ENCODE results near the gene BANF2.
A peak's percentile ranks its signal among the peaks of the same experiment; 100 is the strongest.

The BANF2 gene

GRCh38 chr20:17747431-17747846, 47.7 kb downstream of the BANF2 start:
- Histone ChIP-seq H3K9me3 (ENCODE audit: control insufficient read depth, low read length) (no peaks in the 10 kb centered on the region), H3K27me3 (replicated peaks; ENCODE audit: control insufficient read depth, insufficient read depth, low read length) (no peaks in the 10 kb centered on the region), H3K36me3 (ENCODE audit: control insufficient read depth, insufficient read depth, low read length, severe bottlenecking) (no peaks in the 10 kb centered on the region), H3K4me1 (ENCODE audit: control insufficient read depth, insufficient read depth, low read length) (peaks cover 25% of the 10 kb centered on the region), H3K4me3 (ENCODE audit: low read length) (peak overlapping the region; percentile 27), H3K9ac (ENCODE audit: low read length) (no peak overlapping the region)
- DNase-seq (ENCODE audit: low read depth) = peak; percentile 84

- Histone ChIP-seq H3K9ac (ENCODE audit: low read length) (no peak overlapping the region), H3K4me1 (ENCODE audit: control insufficient read depth, insufficient read depth, low read length) (peaks cover 25% of the 10 kb centered on the region), H3K9me3 (ENCODE audit: control insufficient read depth, low read length) (no peaks in the 10 kb centered on the region), H3K36me3 (ENCODE audit: control insufficient read depth, insufficient read depth, low read length, severe bottlenecking) (no peaks in the 10 kb centered on the region), H3K27me3 (replicated peaks; ENCODE audit: control insufficient read depth, insufficient read depth, low read length) (peaks cover 7% of the 10 kb centered on the region), H3K4me3 (ENCODE audit: low read length) (no peak overlapping the region)
- no peak for DNase-seq (ENCODE audit: low read depth)
Measured at GRCh38 chr20:17748279-17748678, 48.5 kb downstream of the BANF2 start.

GRCh38 chr20:17749626-17749977, 49.8 kb downstream of the BANF2 start:
- peaks cover 17% of the 10 kb centered on the region for H3K27me3 ChIP-seq (replicated peaks; ENCODE audit: control insufficient read depth, insufficient read depth, low read length)

GRCh38 chr20:17749978-17750721, 50.4 kb downstream of the BANF2 start:
- DNase-seq (ENCODE audit: low read depth) = no peak
- Histone ChIP-seq H3K9me3 (ENCODE audit: control insufficient read depth, low read length) (peaks cover 5% of the 10 kb centered on the region), H3K9ac (ENCODE audit: low read length) (no peak overlapping the region), H3K4me3 (ENCODE audit: low read length) (no peak overlapping the region), H3K27me3 (replicated peaks; ENCODE audit: control insufficient read depth, insufficient read depth, low read length) (peaks cover 21% of the 10 kb centered on the region), H3K4me1 (ENCODE audit: control insufficient read depth, insufficient read depth, low read length) (peaks cover 25% of the 10 kb centered on the region), H3K36me3 (ENCODE audit: control insufficient read depth, insufficient read depth, low read length, severe bottlenecking) (no peaks in the 10 kb centered on the region)

More at GRCh38 chr20:17749626-17749977, 49.8 kb downstream of the BANF2 start:
- peaks cover 5% of the 10 kb centered on the region for H3K9me3 ChIP-seq (ENCODE audit: control insufficient read depth, low read length)
- no peaks in the 10 kb centered on the region for H3K36me3 ChIP-seq (ENCODE audit: control insufficient read depth, insufficient read depth, low read length, severe bottlenecking)
- H3K9ac ChIP-seq (ENCODE audit: low read length) = no peak overlapping the region
- peaks cover 25% of the 10 kb centered on the region for H3K4me1 ChIP-seq (ENCODE audit: control insufficient read depth, insufficient read depth, low read length)
- no peak overlapping the region for H3K4me3 ChIP-seq (ENCODE audit: low read length)
- DNase-seq (ENCODE audit: low read depth) = no peak

- DNase-seq (ENCODE audit: low read depth) = no peak
- Histone ChIP-seq H3K4me3 (ENCODE audit: low read length) (no peak overlapping the region), H3K9ac (ENCODE audit: low read length) (no peak overlapping the region), H3K4me1 (ENCODE audit: control insufficient read depth, insufficient read depth, low read length) (peaks cover 25% of the 10 kb centered on the region), H3K9me3 (ENCODE audit: control insufficient read depth, low read length) (peaks cover 5% of the 10 kb centered on the region), H3K36me3 (ENCODE audit: control insufficient read depth, insufficient read depth, low read length, severe bottlenecking) (no peaks in the 10 kb centered on the region), H3K27me3 (replicated peaks; ENCODE audit: control insufficient read depth, insufficient read depth, low read length) (peaks cover 26% of the 10 kb centered on the region)
Measured at GRCh38 chr20:17750722-17751045, 50.9 kb downstream of the BANF2 start.

GRCh38 chr20:17751640-17752039, 51.9 kb downstream of the BANF2 start:
- H3K9ac ChIP-seq (ENCODE audit: low read length) = no peak overlapping the region
- no peaks in the 10 kb centered on the region for H3K36me3 ChIP-seq (ENCODE audit: control insufficient read depth, insufficient read depth, low read length, severe bottlenecking)
- H3K4me1 ChIP-seq (ENCODE audit: control insufficient read depth, insufficient read depth, low read length) = peaks cover 25% of the 10 kb centered on the region
- H3K27me3 ChIP-seq (replicated peaks; ENCODE audit: control insufficient read depth, insufficient read depth, low read length) = peaks cover 36% of the 10 kb centered on the region
- H3K9me3 ChIP-seq (ENCODE audit: control insufficient read depth, low read length) = peaks cover 5% of the 10 kb centered on the region
- H3K4me3 ChIP-seq (ENCODE audit: low read length) = no peak overlapping the region
- DNase-seq (ENCODE audit: low read depth) = no peak

- Histone ChIP-seq H3K36me3 (ENCODE audit: control insufficient read depth, insufficient read depth, low read length, severe bottlenecking) (no peaks in the 10 kb centered on the region), H3K27me3 (replicated peaks; ENCODE audit: control insufficient read depth, insufficient read depth, low read length) (peaks cover 39% of the 10 kb centered on the region), H3K4me3 (ENCODE audit: low read length) (no peak overlapping the region), H3K9ac (ENCODE audit: low read length) (no peak overlapping the region), H3K4me1 (ENCODE audit: control insufficient read depth, insufficient read depth, low read length) (peaks cover 18% of the 10 kb centered on the region), H3K9me3 (ENCODE audit: control insufficient read depth, low read length) (peaks cover 5% of the 10 kb centered on the region)
- DNase-seq (ENCODE audit: low read depth) = no peak
Measured at GRCh38 chr20:17752459-17752858, 52.7 kb downstream of the BANF2 start.

- Histone ChIP-seq H3K27me3 (replicated peaks; ENCODE audit: control insufficient read depth, insufficient read depth, low read length) (peaks cover 39% of the 10 kb centered on the region), H3K9ac (ENCODE audit: low read length) (no peak overlapping the region), H3K4me3 (ENCODE audit: low read length) (no peak overlapping the region), H3K9me3 (ENCODE audit: control insufficient read depth, low read length) (peaks cover 12% of the 10 kb centered on the region), H3K36me3 (ENCODE audit: control insufficient read depth, insufficient read depth, low read length, severe bottlenecking) (no peaks in the 10 kb centered on the region), H3K4me1 (ENCODE audit: control insufficient read depth, insufficient read depth, low read length) (peaks cover 14% of the 10 kb centered on the region)
- no peak for DNase-seq (ENCODE audit: low read depth)
Measured at GRCh38 chr20:17753516-17753915, 53.8 kb downstream of the BANF2 start.

GRCh38 chr20:17756529-17756928, 56.8 kb downstream of the BANF2 start:
- no peaks in the 10 kb centered on the region for H3K36me3 ChIP-seq (ENCODE audit: control insufficient read depth, insufficient read depth, low read length, severe bottlenecking)
- H3K4me1 ChIP-seq (ENCODE audit: control insufficient read depth, insufficient read depth, low read length) = peaks cover 3% of the 10 kb centered on the region
- peaks cover 39% of the 10 kb centered on the region for H3K27me3 ChIP-seq (replicated peaks; ENCODE audit: control insufficient read depth, insufficient read depth, low read length)
- H3K4me3 ChIP-seq (ENCODE audit: low read length) = no peak overlapping the region
- no peak for DNase-seq (ENCODE audit: low read depth)
- H3K9ac ChIP-seq (ENCODE audit: low read length) = no peak overlapping the region
- peaks cover 19% of the 10 kb centered on the region for H3K9me3 ChIP-seq (ENCODE audit: control insufficient read depth, low read length)

- Histone ChIP-seq H3K4me1 (ENCODE audit: control insufficient read depth, insufficient read depth, low read length) (peaks cover 3% of the 10 kb centered on the region), H3K27me3 (replicated peaks; ENCODE audit: control insufficient read depth, insufficient read depth, low read length) (peaks cover 39% of the 10 kb centered on the region), H3K9ac (ENCODE audit: low read length) (no peak overlapping the region), H3K4me3 (ENCODE audit: low read length) (no peak overlapping the region), H3K9me3 (ENCODE audit: control insufficient read depth, low read length) (peaks cover 19% of the 10 kb centered on the region), H3K36me3 (ENCODE audit: control insufficient read depth, insufficient read depth, low read length, severe bottlenecking) (no peaks in the 10 kb centered on the region)
- DNase-seq (ENCODE audit: low read depth) = no peak
Measured at GRCh38 chr20:17757496-17757895, 57.7 kb downstream of the BANF2 start.

- DNase-seq (ENCODE audit: low read depth) = no peak
- peaks cover 19% of the 10 kb centered on the region for H3K9me3 ChIP-seq (ENCODE audit: control insufficient read depth, low read length)
- peaks cover 3% of the 10 kb centered on the region for H3K4me1 ChIP-seq (ENCODE audit: control insufficient read depth, insufficient read depth, low read length)
- no peak overlapping the region for H3K9ac ChIP-seq (ENCODE audit: low read length)
- H3K36me3 ChIP-seq (ENCODE audit: control insufficient read depth, insufficient read depth, low read length, severe bottlenecking) = no peaks in the 10 kb centered on the region
- H3K27me3 ChIP-seq (replicated peaks; ENCODE audit: control insufficient read depth, insufficient read depth, low read length) = peaks cover 35% of the 10 kb centered on the region
- no peak overlapping the region for H3K4me3 ChIP-seq (ENCODE audit: low read length)
Measured at GRCh38 chr20:17758010-17758409, 58.2 kb downstream of the BANF2 start.

GRCh38 chr20:17758512-17758911, 58.7 kb downstream of the BANF2 start:
- peaks cover 19% of the 10 kb centered on the region for H3K9me3 ChIP-seq (ENCODE audit: control insufficient read depth, low read length)
- no peak for DNase-seq (ENCODE audit: low read depth)

More at GRCh38 chr20:17758512-17758911, 58.7 kb downstream of the BANF2 start:
- no peak overlapping the region for H3K9ac ChIP-seq (ENCODE audit: low read length)
- H3K36me3 ChIP-seq (ENCODE audit: control insufficient read depth, insufficient read depth, low read length, severe bottlenecking) = no peaks in the 10 kb centered on the region
- no peak overlapping the region for H3K4me3 ChIP-seq (ENCODE audit: low read length)
- peaks cover 3% of the 10 kb centered on the region for H3K4me1 ChIP-seq (ENCODE audit: control insufficient read depth, insufficient read depth, low read length)
- H3K27me3 ChIP-seq (replicated peaks; ENCODE audit: control insufficient read depth, insufficient read depth, low read length) = peaks cover 30% of the 10 kb centered on the region
